HCT116 (cell line): Measurements from ENCODE around the gene IRS4. TPM values are rescaled to one million over a fixed set of nuclear protein-coding genes. Genes with fewer than 3 reads are reported as not detected.

Experiments
- ATAC-seq: fragments of 200-7000 bp; cut with Tn5 transposase; 2 replicates; pipeline ENCODE4 v1.9.1; 2020; ENCODE audit warnings: mild to moderate bottlenecking, moderate library complexity
- BruUV-seq: library from RNA; stranded (reverse); fragments of 400-500 nt; replicated peaks from 2 replicates; lab custom pipeline; 2021; lab: Mats Ljungman, UMichigan
- CTCF ChIA-PET: fragments of 300-600 bp; sonication (Branson Sonifier 250); formaldehyde crosslinking; loops from one replicate; lab custom pipeline; 2021; ENCODE audit warnings: antibody characterized with exemption; lab: Charles Lee
- POLR2A ChIA-PET: fragments of 300-600, 350-600 bp; sonication (Branson Sonifier 250); formaldehyde crosslinking; loops from one replicate; lab custom pipeline; 2021; ENCODE audit warnings: antibody characterized with exemption; lab: Charles Lee
- RAD21 ChIA-PET, 2 experiments: fragments of 300-600 bp; sonication (Branson Sonifier 250); formaldehyde crosslinking; loops; one replicate each; lab custom pipeline; 2023; ENCODE audit warnings: low total read pairs in 2 of 2; ENCODE audit not compliant: uncharacterized antibody in 2 of 2, unreplicated experiment in 2 of 2, low non-redundant PET in 1 of 2; lab: Charles Lee
- DNase-seq: peaks from one replicate; pipeline ENCODE4 v3.0.0-alpha.2; 2010; ENCODE audit warnings: low read depth, low spot score
- H2AFZ ChIP-seq: fragments of 200-600 bp; shearing (Covaris generic), sonication (generic); 2 replicates; pipeline ENCODE4 v1.6.1; 2017; ENCODE audit warnings: low read depth, mixed run types, mixed read lengths, antibody characterized with exemption, low read length; ENCODE audit not compliant: poor library complexity, severe bottlenecking
- H3K27ac ChIP-seq: 2 replicates; pipeline ENCODE4 v1.5.1; 2012; ENCODE audit warnings: low read depth, low read length
- H3K27me3 ChIP-seq: fragments of 200-600 bp; sonication (generic); 2 replicates; pipeline ENCODE4 v1.6.1; 2016; ENCODE audit warnings: mixed run types, low read length, mixed read lengths; ENCODE audit not compliant: insufficient read depth
- H3K36me3 ChIP-seq, 2 experiments: fragments of 200-500 bp in 1 of 2; fragments of 200-600 bp in 1 of 2; sonication (Bioruptor generic) in 1 of 2; sonication (generic) in 1 of 2; 2 replicates each; pipeline versions ENCODE4 v1.5.1 to v1.6.1; 2014 to 2016; ENCODE audit warnings: low read length in 2 of 2, inconsistent platforms in 1 of 2, mixed read lengths in 1 of 2, mixed run types in 1 of 2; ENCODE audit not compliant: insufficient read depth in 2 of 2, control insufficient read depth in 1 of 2
- H3K4me1 ChIP-seq, 2 experiments: fragments of 200-600 bp in 1 of 2; sonication (generic) in 1 of 2; 2 replicates each; pipeline versions ENCODE4 v1.5.1 to v1.6.1; 2012 to 2017; ENCODE audit warnings: low read length in 2 of 2, inconsistent platforms in 1 of 2, mild to moderate bottlenecking in 1 of 2, mixed read lengths in 1 of 2, mixed run types in 1 of 2, moderate library complexity in 1 of 2; ENCODE audit not compliant: insufficient read depth in 2 of 2, control insufficient read depth in 1 of 2
- H3K4me2 ChIP-seq: fragments of 200-600 bp; sonication (generic); 2 replicates; pipeline ENCODE4 v1.6.1; 2017; ENCODE audit warnings: mixed run types, low read length, mixed read lengths
- H3K4me3 ChIP-seq, 2 experiments: fragments of 200-600 bp in 1 of 2; sonication (generic) in 1 of 2; replicated peaks in 1 of 2; 2 replicates each; pipeline ENCODE4 v1.5.1; 2011 to 2016; ENCODE audit warnings: low read length in 2 of 2, control low read depth in 1 of 2, low read depth in 1 of 2, mild to moderate bottlenecking in 1 of 2, mixed read lengths in 1 of 2, mixed run types in 1 of 2
- H3K79me2 ChIP-seq: fragments of 200-600 bp; sonication (generic); 2 replicates; pipeline ENCODE4 v1.6.1; 2017; ENCODE audit warnings: mild to moderate bottlenecking, mixed run types, low read length, moderate library complexity, mixed read lengths; ENCODE audit not compliant: insufficient read depth
- H3K9ac ChIP-seq: fragments of 200-600 bp; sonication (generic); 2 replicates; pipeline ENCODE4 v1.6.1; 2016; ENCODE audit warnings: low read length, mixed read lengths
- H3K9me2 ChIP-seq: fragments of 200-600 bp; sonication (generic), shearing (Covaris generic); 2 replicates; pipeline ENCODE4 v1.6.1; 2017; ENCODE audit warnings: mixed run types, mild to moderate bottlenecking, moderate library complexity; ENCODE audit not compliant: insufficient read depth
- H3K9me3 ChIP-seq, 2 experiments: fragments of 200-500 bp in 1 of 2; fragments of 200-600 bp in 1 of 2; sonication (Bioruptor generic) in 1 of 2; sonication (generic) in 1 of 2; 2 replicates each; pipeline ENCODE4 v1.6.1; 2014 to 2017; ENCODE audit warnings: low read length in 2 of 2, mixed read lengths in 2 of 2, inconsistent platforms in 1 of 2, low read depth in 1 of 2, mild to moderate bottlenecking in 1 of 2, mixed run types in 1 of 2, moderate library complexity in 1 of 2; ENCODE audit not compliant: control insufficient read depth in 1 of 2, insufficient read depth in 1 of 2
- H4K20me1 ChIP-seq: fragments of 200-600 bp; sonication (generic), shearing (Covaris generic); 2 replicates; pipeline ENCODE4 v1.6.1; 2017; ENCODE audit warnings: mixed run types, mild to moderate bottlenecking, moderate library complexity; ENCODE audit not compliant: insufficient read depth
- CEBPB ChIP-seq: IDR thresholded peaks from 2 replicates; pipeline ENCODE4 v1.6.1; 2012; ENCODE audit warnings: low read depth
- POLR2AphosphoS5 ChIP-seq: IDR thresholded peaks from 2 replicates; pipeline ENCODE4 v1.6.1; 2011; ENCODE audit warnings: mild to moderate bottlenecking, low read depth, low read length, moderate library complexity
- REST ChIP-seq: IDR thresholded peaks from 2 replicates; pipeline ENCODE4 v1.6.1; 2012; ENCODE audit warnings: low read depth
- SP1 ChIP-seq: IDR thresholded peaks from 2 replicates; pipeline ENCODE4 v1.6.1; 2012; ENCODE audit warnings: low read depth
- SRF ChIP-seq: IDR thresholded peaks from 2 replicates; pipeline ENCODE4 v1.6.1; 2012; ENCODE audit warnings: low read depth
- ZNF274 ChIP-seq: fragments of 200-500 bp; sonication (Bioruptor generic); IDR thresholded peaks from 2 replicates; pipeline ENCODE4 v1.6.1; 2014; ENCODE audit warnings: mild to moderate bottlenecking, low read depth, low read length, inconsistent platforms
- intact Hi-C: fragments of 100-400 bp; cut with micrococcal nuclease; formaldehyde crosslinking; loops from 2 replicates; pipeline ENCODE4 v1.10.0; 2022
- total RNA-seq: library from RNA; stranded (reverse); gene quantifications from one replicate; pipeline ENCODE4 v1.2.1, GENCODE V29; 2021; ENCODE audit not compliant: unreplicated experiment
- TF ChIP-seq, protein P1 (sequence below): IDR thresholded peaks from 2 replicates; pipeline ENCODE4 v1.6.1; 2012

IRS4 gene
- total RNA-seq, 1 experiment from 2014 or later: not detected

- no peaks in the 10 kb centered on the region for H3K9me2 ChIP-seq
- no peak for TF ChIP-seq SRF
- TF ChIP-seq, protein P1, sequence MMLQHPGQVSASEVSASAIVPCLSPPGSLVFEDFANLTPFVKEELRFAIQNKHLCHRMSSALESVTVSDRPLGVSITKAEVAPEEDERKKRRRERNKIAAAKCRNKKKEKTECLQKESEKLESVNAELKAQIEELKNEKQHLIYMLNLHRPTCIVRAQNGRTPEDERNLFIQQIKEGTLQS: no peak
- TF ChIP-seq REST: no peak
- TF ChIP-seq SP1: no peak
- TF ChIP-seq ZNF274: no peak
- TF ChIP-seq CEBPB: no peak
- TF ChIP-seq POLR2AphosphoS5: no peak
- TF ChIP-seq, all 23 proteins: peak for 0
- no TSS peak for BruUV-seq
- POLR2A ChIA-PET: no interaction called here
- Histone ChIP-seq H3K4me2 (no peak overlapping the region), H3K27me3 (no peaks in the 10 kb centered on the region), H3K79me2 (no peaks in the 10 kb centered on the region), H3K4me3 (no peak overlapping the region), H3K9ac (no peak overlapping the region), H4K20me1 (no peaks in the 10 kb centered on the region), H3K27ac (no peak overlapping the region), H3K4me1 (no peaks in the 10 kb centered on the region), H2AFZ (no peak overlapping the region), H3K9me3 (no peaks in the 10 kb centered on the region), H3K36me3 (no peaks in the 10 kb centered on the region)
- no peak for ATAC-seq
- RAD21 ChIA-PET: no interaction called here
- no peak for DNase-seq
- intact Hi-C loops: loop anchor here (10.0 kb wide), 1 partner anchor 773 kb away; no protein-coding TSS in a partner anchor
- CTCF ChIA-PET: interaction anchor here (4.1 kb wide), 1 partner anchor 683 kb away, joined by 49 read pairs; no protein-coding TSS in a partner anchor
Observed at GRCh38 chrX:108701633-108702032, 34.7 kb downstream of the IRS4 start.
